Keratinocyte (primary cell): Measurements from ENCODE around the gene ZNF554. TPM values are rescaled to one million over a fixed set of nuclear protein-coding genes. Genes with fewer than 3 reads are reported as not detected.

Experiments
- DNase-seq: peaks from one replicate; pipeline ENCODE4 v3.0.0-alpha.2; 2011; ENCODE audit warnings: low read depth, missing footprints, low spot score
- FAIRE-seq: peaks from 2 replicates; lab custom pipeline; 2011; peaks lifted over from hg19 to GRCh38; lab: Jason Lieb, UNC
- H2AFZ ChIP-seq: 2 replicates; pipeline ENCODE4 v1.6.0; 2012; ENCODE audit warnings: low read length, control low read depth, inconsistent platforms; ENCODE audit not compliant: control insufficient read depth
- H3K27ac ChIP-seq: 2 replicates; pipeline ENCODE4 v1.5.1; 2011; ENCODE audit warnings: low read length; ENCODE audit not compliant: control insufficient read depth, insufficient read depth
- H3K27me3 ChIP-seq: 3 replicates; pipeline ENCODE4 v1.6.0; 2011; ENCODE audit warnings: low read length; ENCODE audit not compliant: control insufficient read depth, insufficient read depth; ENCODE audit errors: extremely low read depth
- H3K36me3 ChIP-seq, 2 experiments: 2 replicates in 1 of 2; 3 replicates in 1 of 2; pipeline ENCODE4 v1.5.1; 2011; ENCODE audit warnings: low read length in 2 of 2, mild to moderate bottlenecking in 1 of 2; ENCODE audit not compliant: control insufficient read depth in 2 of 2, insufficient read depth in 2 of 2; ENCODE audit errors: extremely low read depth in 1 of 2
- H3K4me1 ChIP-seq: 3 replicates; pipeline ENCODE4 v1.5.1; 2011; ENCODE audit warnings: low read length; ENCODE audit not compliant: control insufficient read depth, insufficient read depth; ENCODE audit errors: extremely low read depth
- H3K4me2 ChIP-seq: 3 replicates; pipeline ENCODE4 v1.6.0; 2011; ENCODE audit warnings: low read depth, low read length; ENCODE audit not compliant: control insufficient read depth, insufficient read depth; ENCODE audit errors: extremely low read depth
- H3K4me3 ChIP-seq, 3 experiments: fragments of 200-600 bp in 1 of 3; sonication (generic) in 1 of 3; 2 replicates in 2 of 3; 3 replicates in 1 of 3; pipeline ENCODE4 v1.5.1; 2011 to 2016; ENCODE audit warnings: low read length in 3 of 3, mild to moderate bottlenecking in 3 of 3, control low read depth in 2 of 3, inconsistent platforms in 1 of 3, low read depth in 1 of 3, mixed read lengths in 1 of 3, mixed run types in 1 of 3, moderate library complexity in 1 of 3; ENCODE audit not compliant: control insufficient read depth in 2 of 3, insufficient read depth in 2 of 3; ENCODE audit errors: extremely low read depth in 1 of 3
- H3K79me2 ChIP-seq: 2 replicates; pipeline ENCODE4 v1.6.0; 2012; ENCODE audit warnings: low read length; ENCODE audit not compliant: control insufficient read depth, insufficient read depth
- H3K9ac ChIP-seq: 3 replicates; pipeline ENCODE4 v1.6.0; 2011; ENCODE audit warnings: low read length; ENCODE audit not compliant: control insufficient read depth, insufficient read depth; ENCODE audit errors: extremely low read depth
- H3K9me1 ChIP-seq: 3 replicates; pipeline ENCODE4 v1.6.0; 2011; ENCODE audit warnings: low read length; ENCODE audit not compliant: control insufficient read depth, insufficient read depth; ENCODE audit errors: extremely low read depth
- H3K9me3 ChIP-seq: 2 replicates; pipeline ENCODE4 v1.5.1; 2012; ENCODE audit warnings: low read depth, low read length; ENCODE audit not compliant: control insufficient read depth
- H4K20me1 ChIP-seq: 3 replicates; pipeline ENCODE4 v1.6.0; 2011; ENCODE audit warnings: low read length; ENCODE audit not compliant: control insufficient read depth, insufficient read depth; ENCODE audit errors: extremely low read depth
- EZH2 ChIP-seq: IDR thresholded peaks from one replicate; pipeline ENCODE4 v1.6.1; 2012; ENCODE audit warnings: inconsistent platforms, mild to moderate bottlenecking, low read length, moderate library complexity
- dilution Hi-C: fragments of 300-500 bp; cut with MboI; formaldehyde crosslinking; loops from one replicate; pipeline ENCODE4 v1.7.0; 2020; ENCODE audit warnings: low sequenced_read_pairs; ENCODE audit not compliant: extremely low pct_ligation_motif_present
- polyA plus RNA-seq, 5 experiments: library from polyadenylated mRNA; depleted of rRNA in 3 of 5; stranded (reverse) in 3 of 5; stranded (forward) in 1 of 5; unstranded in 1 of 5; fragments of >200 nt; gene quantifications; 1 replicate in 1 of 5; 2 replicates in 3 of 5; 3 replicates in 1 of 5; pipeline versions ENCODE4 v1.2.1 to v1.2.3, GENCODE V29; 2011 to 2012; ENCODE audit warnings: missing spikeins in 2 of 5, low read depth in 1 of 5, low replicate concordance in 1 of 5
- TF ChIP-seq, protein P1 (sequence below), 3 experiments: IDR thresholded peaks in 1 of 3; conservative IDR thresholded peaks in 1 of 3; optimal IDR thresholded peaks in 1 of 3; 2 replicates in 2 of 3; 3 replicates in 1 of 3; pipeline versions ENCODE3 to v1.5.1; 2011; ENCODE audit warnings: low read length in 3 of 3, mild to moderate bottlenecking in 3 of 3, moderate library complexity in 2 of 3, control low read depth in 1 of 3, inconsistent platforms in 1 of 3; ENCODE audit not compliant: insufficient read depth in 2 of 3; ENCODE audit errors: extremely low read depth in 1 of 3

Gene ZNF554
- polyA plus RNA-seq, 1 donor (not counting 4 experiments of a cell fraction or from before 2014, with no cell fraction given) = 2.7 TPM

DNA sequence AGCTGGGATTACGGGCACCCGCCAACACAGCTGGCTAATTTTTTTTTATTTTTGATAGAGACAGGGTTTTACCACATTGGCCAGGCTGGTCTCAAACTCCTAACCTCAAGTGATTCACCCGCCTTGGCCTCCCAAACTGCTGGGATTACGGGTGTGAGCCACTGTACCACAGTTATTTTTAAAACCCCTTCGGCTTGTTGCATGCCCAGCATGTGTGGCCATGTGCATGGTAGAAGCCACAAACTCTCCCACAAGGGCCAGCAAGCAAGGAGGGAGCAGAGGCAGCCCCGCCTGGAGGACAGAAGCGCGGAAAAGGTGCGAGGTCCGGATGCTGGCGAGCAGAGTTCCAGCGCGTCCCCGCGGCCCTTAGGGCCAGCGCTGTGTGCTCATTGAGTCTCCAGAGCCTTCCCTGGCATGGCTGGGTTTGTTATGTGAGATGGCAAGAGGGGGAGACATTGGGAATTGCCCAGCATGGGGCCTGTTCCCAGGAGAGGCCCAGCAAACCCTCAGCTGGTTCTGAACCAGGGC lies 21.4 kb upstream of the ZNF554 start:
- FAIRE-seq (no peak), DNase-seq (no peak)
- no peak overlapping the region for H3K4me2 ChIP-seq
- no peaks in the 10 kb centered on the region for H3K4me1 ChIP-seq
- no peak overlapping the region for H2AFZ ChIP-seq
- H3K27ac ChIP-seq = no peak overlapping the region
- H3K9me1 ChIP-seq = no peaks in the 10 kb centered on the region
- peaks cover 27 to 58% of the 10 kb centered on the region in 2 experiments for H3K36me3 ChIP-seq
- no peaks in the 10 kb centered on the region for H4K20me1 ChIP-seq
- no peak overlapping the region for H3K9ac ChIP-seq
- H3K9me3 ChIP-seq = no peaks in the 10 kb centered on the region
- H3K79me2 ChIP-seq = peaks cover 7% of the 10 kb centered on the region
- no peaks in the 10 kb centered on the region for H3K27me3 ChIP-seq
- dilution Hi-C loops = no loop called here
- H3K4me3 ChIP-seq = no peak overlapping the region
- TF ChIP-seq, protein P1, sequence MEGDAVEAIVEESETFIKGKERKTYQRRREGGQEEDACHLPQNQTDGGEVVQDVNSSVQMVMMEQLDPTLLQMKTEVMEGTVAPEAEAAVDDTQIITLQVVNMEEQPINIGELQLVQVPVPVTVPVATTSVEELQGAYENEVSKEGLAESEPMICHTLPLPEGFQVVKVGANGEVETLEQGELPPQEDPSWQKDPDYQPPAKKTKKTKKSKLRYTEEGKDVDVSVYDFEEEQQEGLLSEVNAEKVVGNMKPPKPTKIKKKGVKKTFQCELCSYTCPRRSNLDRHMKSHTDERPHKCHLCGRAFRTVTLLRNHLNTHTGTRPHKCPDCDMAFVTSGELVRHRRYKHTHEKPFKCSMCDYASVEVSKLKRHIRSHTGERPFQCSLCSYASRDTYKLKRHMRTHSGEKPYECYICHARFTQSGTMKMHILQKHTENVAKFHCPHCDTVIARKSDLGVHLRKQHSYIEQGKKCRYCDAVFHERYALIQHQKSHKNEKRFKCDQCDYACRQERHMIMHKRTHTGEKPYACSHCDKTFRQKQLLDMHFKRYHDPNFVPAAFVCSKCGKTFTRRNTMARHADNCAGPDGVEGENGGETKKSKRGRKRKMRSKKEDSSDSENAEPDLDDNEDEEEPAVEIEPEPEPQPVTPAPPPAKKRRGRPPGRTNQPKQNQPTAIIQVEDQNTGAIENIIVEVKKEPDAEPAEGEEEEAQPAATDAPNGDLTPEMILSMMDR (optimal IDR thresholded peaks at IDR 0.05 in 1 of 3, IDR thresholded peaks at IDR 0.05 in 1 of 3, conservative IDR thresholded peaks at IDR 0.05 in 1 of 3; ENCODE audit: extremely low read depth in 1 of 3, insufficient read depth in 2 of 3, low read length in 3 of 3) = no peak
- no peak for TF ChIP-seq EZH2

DNA sequence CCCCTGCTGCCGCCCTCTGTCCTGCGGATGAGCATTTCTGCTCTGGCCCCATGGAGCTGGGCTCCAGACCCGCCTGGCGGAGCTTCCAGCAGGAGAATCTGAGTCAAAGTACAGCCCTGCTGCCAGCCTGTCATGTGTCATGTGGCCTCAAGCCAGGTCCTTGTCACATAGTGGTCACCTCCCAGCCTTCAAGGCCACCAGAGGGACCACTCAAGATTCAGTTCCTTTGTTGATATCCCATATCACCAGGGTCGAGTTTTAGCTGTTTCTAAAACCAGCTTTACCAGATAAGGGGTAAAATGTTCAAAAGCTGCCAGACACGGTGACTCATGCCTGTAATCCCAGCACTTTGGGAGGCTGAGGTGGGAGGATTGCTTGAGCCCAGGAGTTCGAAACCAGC lies 20.9 kb upstream of the ZNF554 start:
- no peak overlapping the region for H3K4me2 ChIP-seq
- TF ChIP-seq EZH2 = no peak
- TF ChIP-seq, protein P1 (optimal IDR thresholded peaks at IDR 0.05 in 1 of 3, IDR thresholded peaks at IDR 0.05 in 1 of 3, conservative IDR thresholded peaks at IDR 0.05 in 1 of 3; ENCODE audit: extremely low read depth in 1 of 3, insufficient read depth in 2 of 3, low read length in 3 of 3) = no peak
- H3K27ac ChIP-seq = no peak overlapping the region
- H3K79me2 ChIP-seq = peaks cover 7% of the 10 kb centered on the region
- no peak for FAIRE-seq
- dilution Hi-C loops = no loop called here
- H3K9ac ChIP-seq = no peak overlapping the region
- H4K20me1 ChIP-seq = no peaks in the 10 kb centered on the region
- no peak overlapping the region for H3K4me3 ChIP-seq
- H3K27me3 ChIP-seq = no peaks in the 10 kb centered on the region
- no peak for DNase-seq
- no peaks in the 10 kb centered on the region for H3K4me1 ChIP-seq
- no peaks in the 10 kb centered on the region for H3K9me3 ChIP-seq
- no peaks in the 10 kb centered on the region for H3K9me1 ChIP-seq
- no peak overlapping the region for H2AFZ ChIP-seq
- H3K36me3 ChIP-seq = peaks cover 28 to 56% of the 10 kb centered on the region in 2 experiments
